Measurements from ENCODE around the gene GNB4. TPM values are rescaled to one million over a fixed set of nuclear protein-coding genes. Genes with fewer than 3 reads are reported as not detected.

GNB4 gene
- total and polyA plus RNA-seq, 2 donors (not counting 3 experiments of a cell fraction or from before 2014, with no cell fraction given) = 30.3 to 62.6 TPM

GRCh38 chr3:179488213-179488612 lies 36.9 kb upstream of the GNB4 start:
- POLR2A ChIA-PET = no interaction called here
- no peak for TF ChIP-seq GATA2 (IDR thresholded peaks at IDR 0.05; ENCODE audit: insufficient read depth, insufficient read length, low read depth, low read length)
- Histone ChIP-seq H3K9me3 (replicated peaks; ENCODE audit: control insufficient read depth, insufficient read depth, low read length) (no peaks in the 10 kb centered on the region), H3K4me1 (ENCODE audit: control insufficient read depth, extremely low read depth, insufficient read depth, low read length) (peaks cover 13% of the 10 kb centered on the region), H3K79me2 (ENCODE audit: control insufficient read depth, insufficient read depth, low read length) (no peaks in the 10 kb centered on the region), H3K4me2 (ENCODE audit: insufficient read depth, low read length) (no peak overlapping the region), H2AFZ (ENCODE audit: low read depth, low read length) (no peak overlapping the region), H3K9me1 (replicated peaks; ENCODE audit: control insufficient read depth, extremely low read depth, insufficient read depth, low read length) (no peaks in the 10 kb centered on the region), H3K27ac (ENCODE audit: insufficient read depth, low read depth, low read length) (no peak overlapping the region), H3K9ac (replicated peaks; ENCODE audit: extremely low read depth, insufficient read depth, low read length) (no peak overlapping the region), H3K27me3 (ENCODE audit: control insufficient read depth in 2 of 2, insufficient read depth in 2 of 2, low read length in 2 of 2) (no peaks in the 10 kb centered on the region), H4K20me1 (replicated peaks; ENCODE audit: control insufficient read depth, extremely low read depth, insufficient read depth, low read length) (no peaks in the 10 kb centered on the region), H3K36me3 (ENCODE audit: control insufficient read depth in 2 of 2, extremely low read depth in 1 of 2, insufficient read depth in 2 of 2, low read length in 2 of 2) (no peaks in the 10 kb centered on the region), H3K4me3 (replicated peaks in 1 of 3; ENCODE audit: insufficient read depth in 1 of 3, low read depth in 1 of 3, low read length in 3 of 3) (no peak overlapping the region)
- intact Hi-C loops (cut with micrococcal nuclease) (no loop called here), dilution Hi-C loops (cut with MboI; ENCODE audit: extremely low pct_ligation_motif_present, low sequenced_read_pairs) (no loop called here)
- no peak for FAIRE-seq
- no peak for DNase-seq (ENCODE audit: low read depth, low spot score)
- BruUV-seq (replicated peaks) = no TSS peak
- CTCF ChIA-PET = interaction anchor here (1.3 kb wide), 1 partner anchor 42 kb away, joined by 5 read pairs; no protein-coding TSS in a partner anchor

DNA sequence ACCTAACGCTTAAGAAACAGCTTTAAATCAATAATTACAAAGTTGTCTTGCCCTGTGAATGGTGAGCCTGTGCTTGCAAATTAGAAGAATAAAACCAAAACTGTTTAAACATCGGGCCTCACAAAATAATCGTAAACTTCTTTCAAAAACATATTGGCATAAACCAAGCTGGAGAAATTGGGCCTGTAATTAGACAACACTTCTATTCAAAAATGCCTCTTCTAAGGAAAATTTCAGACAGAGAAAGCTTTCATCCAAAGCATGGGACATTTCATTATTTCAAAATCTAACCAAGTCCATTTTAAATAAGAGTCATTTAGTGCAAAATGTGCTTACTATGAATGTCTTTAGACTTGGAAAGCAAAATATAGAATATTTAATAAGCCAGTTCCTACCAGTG lies 35.5 kb upstream of the GNB4 start:
- no peak for FAIRE-seq
- CTCF ChIA-PET = interaction anchor here (0.8 to 1.4 kb wide), 4 partner anchors 10 to 40 kb away, joined by 3 read pairs; no protein-coding TSS in a partner anchor

More for the DNA sequence above, 35.5 kb upstream of the GNB4 start:
- Histone ChIP-seq H2AFZ (ENCODE audit: low read depth, low read length) (no peak overlapping the region), H4K20me1 (replicated peaks; ENCODE audit: control insufficient read depth, extremely low read depth, insufficient read depth, low read length) (no peaks in the 10 kb centered on the region), H3K36me3 (ENCODE audit: control insufficient read depth in 2 of 2, extremely low read depth in 1 of 2, insufficient read depth in 2 of 2, low read length in 2 of 2) (no peaks in the 10 kb centered on the region), H3K9me3 (replicated peaks; ENCODE audit: control insufficient read depth, insufficient read depth, low read length) (no peaks in the 10 kb centered on the region), H3K27me3 (ENCODE audit: control insufficient read depth in 2 of 2, insufficient read depth in 2 of 2, low read length in 2 of 2) (no peaks in the 10 kb centered on the region), H3K4me3 (replicated peaks in 1 of 3; ENCODE audit: insufficient read depth in 1 of 3, low read depth in 1 of 3, low read length in 3 of 3) (no peak overlapping the region), H3K9ac (replicated peaks; ENCODE audit: extremely low read depth, insufficient read depth, low read length) (no peak overlapping the region), H3K4me1 (ENCODE audit: control insufficient read depth, extremely low read depth, insufficient read depth, low read length) (peaks cover 23% of the 10 kb centered on the region), H3K79me2 (ENCODE audit: control insufficient read depth, insufficient read depth, low read length) (no peaks in the 10 kb centered on the region), H3K27ac (ENCODE audit: insufficient read depth, low read depth, low read length) (no peak overlapping the region), H3K4me2 (ENCODE audit: insufficient read depth, low read length) (no peak overlapping the region), H3K9me1 (replicated peaks; ENCODE audit: control insufficient read depth, extremely low read depth, insufficient read depth, low read length) (no peaks in the 10 kb centered on the region)
- no peak for DNase-seq (ENCODE audit: low read depth, low spot score)
- BruUV-seq (replicated peaks) = no TSS peak
- POLR2A ChIA-PET = no interaction called here
- dilution Hi-C loops (cut with MboI; ENCODE audit: extremely low pct_ligation_motif_present, low sequenced_read_pairs) (no loop called here), intact Hi-C loops (cut with micrococcal nuclease) (no loop called here)
- TF ChIP-seq, protein P1, sequence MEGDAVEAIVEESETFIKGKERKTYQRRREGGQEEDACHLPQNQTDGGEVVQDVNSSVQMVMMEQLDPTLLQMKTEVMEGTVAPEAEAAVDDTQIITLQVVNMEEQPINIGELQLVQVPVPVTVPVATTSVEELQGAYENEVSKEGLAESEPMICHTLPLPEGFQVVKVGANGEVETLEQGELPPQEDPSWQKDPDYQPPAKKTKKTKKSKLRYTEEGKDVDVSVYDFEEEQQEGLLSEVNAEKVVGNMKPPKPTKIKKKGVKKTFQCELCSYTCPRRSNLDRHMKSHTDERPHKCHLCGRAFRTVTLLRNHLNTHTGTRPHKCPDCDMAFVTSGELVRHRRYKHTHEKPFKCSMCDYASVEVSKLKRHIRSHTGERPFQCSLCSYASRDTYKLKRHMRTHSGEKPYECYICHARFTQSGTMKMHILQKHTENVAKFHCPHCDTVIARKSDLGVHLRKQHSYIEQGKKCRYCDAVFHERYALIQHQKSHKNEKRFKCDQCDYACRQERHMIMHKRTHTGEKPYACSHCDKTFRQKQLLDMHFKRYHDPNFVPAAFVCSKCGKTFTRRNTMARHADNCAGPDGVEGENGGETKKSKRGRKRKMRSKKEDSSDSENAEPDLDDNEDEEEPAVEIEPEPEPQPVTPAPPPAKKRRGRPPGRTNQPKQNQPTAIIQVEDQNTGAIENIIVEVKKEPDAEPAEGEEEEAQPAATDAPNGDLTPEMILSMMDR (IDR thresholded peaks at IDR 0.05; ENCODE audit: extremely low read depth in 1 of 2, insufficient read depth in 1 of 2, low read depth in 1 of 2, low read length in 2 of 2) = no peak
- no peak for TF ChIP-seq FOS (IDR thresholded peaks at IDR 0.05; ENCODE audit: borderline replicate concordance, insufficient read depth, low read length)
- no peak for TF ChIP-seq POLR2AphosphoS5 (IDR thresholded peaks at IDR 0.05; ENCODE audit: insufficient read depth, low read depth, low read length)
- TF ChIP-seq MYC (IDR thresholded peaks at IDR 0.05; ENCODE audit: low read depth, low read length) = no peak
- TF ChIP-seq GATA2 (IDR thresholded peaks at IDR 0.05; ENCODE audit: insufficient read depth, insufficient read length, low read depth, low read length) = no peak

All from endothelial cell of umbilical vein (primary cell).